Measurements from ENCODE around the gene HIPK4. TPM values are rescaled to one million over a fixed set of nuclear protein-coding genes. Genes with fewer than 3 reads are reported as not detected.

HIPK4 gene
- total and polyA plus RNA-seq, 2 donors, result under 0.01 to 0.07 TPM

DNA sequence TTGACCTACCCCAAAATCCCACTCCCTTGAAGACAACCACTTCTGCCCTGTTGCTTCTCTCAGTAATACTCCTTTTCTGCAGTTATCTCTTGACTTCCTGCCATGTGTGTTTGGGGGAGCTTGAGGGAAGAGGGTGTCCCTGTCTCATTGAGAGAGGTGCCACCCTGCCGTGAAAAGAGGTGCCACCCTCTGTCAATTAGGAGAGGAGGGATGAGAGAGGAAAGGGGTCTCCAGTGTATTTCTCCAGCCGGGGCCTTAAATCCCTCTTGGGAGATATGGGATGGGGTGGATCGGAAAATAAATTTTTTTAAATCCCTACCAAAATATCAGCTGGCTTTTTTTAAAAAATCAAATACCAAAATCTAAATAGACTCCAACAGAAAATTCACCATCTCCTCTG is 25.0 kb downstream of the HIPK4 start:
- Histone ChIP-seq H3K4me1 (ENCODE audit: control insufficient read depth in 2 of 2, insufficient read depth in 2 of 2, low read length in 2 of 2) (peaks cover 0 to 14% of the 10 kb centered on the region in 2 donors), H3K9me3 (ENCODE audit: control insufficient read depth in 2 of 2, insufficient read depth in 1 of 2, low read length in 1 of 2) (no peaks in the 10 kb centered on the region)

DNA sequence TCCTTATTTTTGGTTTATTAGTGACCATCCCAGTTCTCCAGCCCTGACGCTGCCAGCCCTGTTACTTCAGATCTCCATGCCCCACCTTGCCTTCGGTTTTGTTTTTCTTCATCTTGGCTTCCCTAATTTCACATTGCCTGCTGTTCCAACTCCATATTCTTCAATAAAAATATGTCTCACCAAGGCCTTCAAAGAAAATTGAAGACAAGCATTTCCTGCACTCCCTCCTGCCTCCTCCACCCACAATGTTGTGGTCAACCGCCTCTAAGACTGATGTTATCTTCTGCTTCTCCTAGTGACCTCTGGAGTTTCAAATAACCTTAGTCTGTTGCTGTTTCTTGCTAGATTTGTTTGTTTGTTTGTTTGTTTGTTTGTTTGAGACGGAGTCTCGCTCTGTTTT is 26.9 kb downstream of the HIPK4 start:
- H3K4me1 ChIP-seq (ENCODE audit: control insufficient read depth in 2 of 2, insufficient read depth in 2 of 2, low read length in 2 of 2), result peaks cover 0 to 14% of the 10 kb centered on the region in 2 donors
- WGBS, result 51% methylated on average over 5 of the region's 5 CpGs
- H3K9me3 ChIP-seq (ENCODE audit: control insufficient read depth in 2 of 2, insufficient read depth in 1 of 2, low read length in 1 of 2), result no peaks in the 10 kb centered on the region
- no peak overlapping the region for H3K4me3 ChIP-seq (ENCODE audit: low read length in 2 of 2)
- H3K36me3 ChIP-seq (ENCODE audit: control insufficient read depth in 2 of 2, insufficient read depth in 2 of 2, low read length in 1 of 2), result peaks cover 0 to 15% of the 10 kb centered on the region in 2 donors
- no peak overlapping the region for H3K27ac ChIP-seq (ENCODE audit: low read depth in 1 of 2, low read length in 1 of 2)
- H3K27me3 ChIP-seq (ENCODE audit: control insufficient read depth in 2 of 2, insufficient read depth in 1 of 2, low read length in 1 of 2), result no peaks in the 10 kb centered on the region
- DNase-seq (ENCODE audit: low read depth in 6 of 9, low spot score in 9 of 9), result no peak

More for the DNA sequence above, 25.0 kb downstream of the HIPK4 start:
- Histone ChIP-seq H3K27ac (ENCODE audit: low read depth in 1 of 2, low read length in 1 of 2) (no peak overlapping the region), H3K27me3 (ENCODE audit: control insufficient read depth in 2 of 2, insufficient read depth in 1 of 2, low read length in 1 of 2) (no peaks in the 10 kb centered on the region), H3K36me3 (ENCODE audit: control insufficient read depth in 2 of 2, insufficient read depth in 2 of 2, low read length in 1 of 2) (peaks cover 4 to 15% of the 10 kb centered on the region in 2 donors), H3K4me3 (ENCODE audit: low read length in 2 of 2) (no peak overlapping the region)
- 64% methylated on average over 3 of the region's 3 CpGs for WGBS
- peak in 1 of 9 donors; percentile 11 for DNase-seq (ENCODE audit: low read depth in 6 of 9, low spot score in 9 of 9)

DNA sequence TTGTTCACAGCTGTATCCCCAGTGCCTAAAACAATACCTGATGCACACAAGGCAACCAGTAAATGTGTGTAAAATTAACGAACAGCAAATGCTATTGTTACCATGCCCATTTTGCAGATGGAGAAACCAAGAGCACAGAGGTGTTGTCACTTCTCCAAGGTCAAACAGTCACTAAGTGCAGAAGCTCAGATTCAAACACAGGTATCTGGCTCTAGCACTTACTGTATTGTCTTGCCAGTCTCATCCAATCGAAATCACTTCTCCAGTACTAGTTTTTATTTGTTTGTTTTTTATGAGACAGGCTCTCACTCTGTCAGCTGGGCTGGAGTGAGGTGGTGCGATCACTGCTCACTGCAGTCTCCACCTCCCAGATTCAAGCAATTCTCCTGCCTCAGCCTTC is 27.8 kb downstream of the HIPK4 start:
- H3K4me3 ChIP-seq (ENCODE audit: low read length in 2 of 2), result no peak overlapping the region
- DNase-seq (ENCODE audit: low read depth in 6 of 9, low spot score in 9 of 9), result no peak
- H3K36me3 ChIP-seq (ENCODE audit: control insufficient read depth in 2 of 2, insufficient read depth in 2 of 2, low read length in 1 of 2), result peaks cover 0 to 9% of the 10 kb centered on the region in 2 donors
- no peaks in the 10 kb centered on the region for H3K9me3 ChIP-seq (ENCODE audit: control insufficient read depth in 2 of 2, insufficient read depth in 1 of 2, low read length in 1 of 2)
- 99% methylated on average over 3 of the region's 3 CpGs for WGBS
- peaks cover 0 to 14% of the 10 kb centered on the region in 2 donors for H3K4me1 ChIP-seq (ENCODE audit: control insufficient read depth in 2 of 2, insufficient read depth in 2 of 2, low read length in 2 of 2)
- no peaks in the 10 kb centered on the region for H3K27me3 ChIP-seq (ENCODE audit: control insufficient read depth in 2 of 2, insufficient read depth in 1 of 2, low read length in 1 of 2)
- no peak overlapping the region for H3K27ac ChIP-seq (ENCODE audit: low read depth in 1 of 2, low read length in 1 of 2)

DNA sequence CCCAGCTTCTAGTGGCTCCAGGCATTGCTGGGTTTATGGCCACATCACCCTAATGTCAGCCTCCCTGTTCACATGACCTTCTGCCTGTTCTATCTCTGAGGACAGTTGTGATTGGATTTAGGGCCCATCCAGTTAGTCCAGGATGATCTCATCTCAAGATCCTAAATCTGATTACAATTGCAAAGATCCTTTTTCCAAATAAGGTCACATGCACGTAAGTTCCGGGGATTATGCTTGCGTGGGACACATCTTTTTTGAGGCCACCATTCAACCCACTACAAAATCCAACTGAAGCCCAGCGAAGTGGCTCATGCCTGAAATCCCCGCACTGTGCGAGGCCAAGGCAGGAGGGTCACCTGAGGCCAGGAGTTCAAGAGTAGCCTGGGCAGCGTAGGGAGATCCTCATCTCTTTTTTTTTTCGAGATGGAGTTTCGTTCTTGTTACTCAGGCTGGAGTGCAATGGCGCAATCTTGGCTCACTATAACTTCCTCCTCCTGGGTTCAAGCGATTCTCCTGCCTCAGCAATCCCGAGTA is 29.2 kb downstream of the HIPK4 start:
- no peak for DNase-seq (ENCODE audit: low read depth in 6 of 9, low spot score in 9 of 9)
- WGBS, result 96% methylated on average over 12 of the region's 12 CpGs
- Histone ChIP-seq H3K27ac (ENCODE audit: low read depth in 1 of 2, low read length in 1 of 2) (no peak overlapping the region), H3K4me3 (ENCODE audit: low read length in 2 of 2) (no peak overlapping the region), H3K9me3 (ENCODE audit: control insufficient read depth in 2 of 2, insufficient read depth in 1 of 2, low read length in 1 of 2) (no peaks in the 10 kb centered on the region), H3K27me3 (ENCODE audit: control insufficient read depth in 2 of 2, insufficient read depth in 1 of 2, low read length in 1 of 2) (no peaks in the 10 kb centered on the region), H3K36me3 (ENCODE audit: control insufficient read depth in 2 of 2, insufficient read depth in 2 of 2, low read length in 1 of 2) (peaks cover 0 to 3% of the 10 kb centered on the region in 2 donors), H3K4me1 (ENCODE audit: control insufficient read depth in 2 of 2, insufficient read depth in 2 of 2, low read length in 2 of 2) (peaks cover 0 to 8% of the 10 kb centered on the region in 2 donors)

DNA sequence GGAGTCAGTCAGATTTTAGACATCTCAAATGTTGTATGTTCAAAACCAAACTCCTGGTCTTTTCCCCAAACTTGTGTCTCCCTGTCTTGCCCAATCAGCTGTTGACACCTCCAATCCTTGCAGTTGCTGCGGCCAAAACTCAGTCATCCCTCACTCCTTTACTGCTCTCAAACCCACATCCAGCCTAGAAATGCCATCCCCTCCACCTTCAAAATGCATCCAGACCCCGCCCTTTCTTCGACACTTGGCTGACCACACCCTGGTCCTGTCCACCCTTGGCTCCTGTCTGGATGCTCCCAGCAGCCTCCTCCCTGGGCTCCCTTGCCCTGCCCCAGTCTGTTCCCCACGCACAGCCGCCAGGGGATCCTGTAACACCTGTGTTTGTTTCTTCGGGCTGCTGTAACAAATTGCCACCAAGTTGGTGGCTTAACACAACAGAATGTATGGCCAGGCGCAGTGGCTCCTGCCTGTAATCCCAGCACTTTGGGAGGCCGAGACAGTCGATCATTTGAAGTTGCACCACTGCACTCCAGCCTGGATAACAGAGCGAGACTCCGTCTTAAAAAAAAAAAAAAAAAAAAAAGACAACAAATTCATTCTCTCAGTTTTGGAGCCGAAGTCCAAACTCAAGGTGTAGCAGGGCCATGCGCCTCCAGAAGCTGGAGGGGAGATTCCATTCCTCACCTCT is 29.8 kb downstream of the HIPK4 start:
- 99% methylated on average over 13 of the region's 13 CpGs for WGBS
- Histone ChIP-seq H3K27ac (ENCODE audit: low read depth in 1 of 2, low read length in 1 of 2) (no peak overlapping the region), H3K4me3 (ENCODE audit: low read length in 2 of 2) (no peak overlapping the region), H3K9me3 (ENCODE audit: control insufficient read depth in 2 of 2, insufficient read depth in 1 of 2, low read length in 1 of 2) (no peaks in the 10 kb centered on the region), H3K27me3 (ENCODE audit: control insufficient read depth in 2 of 2, insufficient read depth in 1 of 2, low read length in 1 of 2) (no peaks in the 10 kb centered on the region), H3K4me1 (ENCODE audit: control insufficient read depth in 2 of 2, insufficient read depth in 2 of 2, low read length in 2 of 2) (peaks cover 0 to 4% of the 10 kb centered on the region in 2 donors), H3K36me3 (ENCODE audit: control insufficient read depth in 2 of 2, insufficient read depth in 2 of 2, low read length in 1 of 2) (peaks cover 0 to 3% of the 10 kb centered on the region in 2 donors)
- DNase-seq (ENCODE audit: low read depth in 6 of 9, low spot score in 9 of 9), result no peak

DNA sequence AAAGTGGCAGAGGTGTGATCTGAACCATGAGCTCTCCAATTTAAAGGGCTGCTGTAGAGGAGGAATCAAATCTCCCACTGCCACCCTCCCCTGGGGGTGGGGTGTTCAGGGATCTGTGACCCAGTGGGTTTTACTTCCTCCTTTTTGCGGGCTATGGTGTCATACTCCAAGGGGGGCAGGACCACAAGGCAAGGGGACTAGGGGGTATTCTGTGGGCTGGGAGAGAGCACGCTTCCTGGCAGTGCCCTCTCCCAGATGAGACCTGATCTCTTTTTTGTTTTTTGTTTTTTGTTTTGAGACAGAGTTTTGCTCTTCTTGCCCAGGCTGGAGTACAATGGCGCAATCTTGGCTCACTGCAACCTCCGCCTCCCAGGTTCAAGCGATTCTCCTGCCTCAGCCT is 31.2 kb downstream of the HIPK4 start:
- H3K27ac ChIP-seq (ENCODE audit: low read depth in 1 of 2, low read length in 1 of 2), result no peak overlapping the region
- DNase-seq (ENCODE audit: low read depth in 6 of 9, low spot score in 9 of 9), result peak in 1 of 9 donors; percentile 22
- WGBS, result 64% methylated on average over 5 of the region's 5 CpGs
- no peaks in the 10 kb centered on the region for H3K4me1 ChIP-seq (ENCODE audit: control insufficient read depth in 2 of 2, insufficient read depth in 2 of 2, low read length in 2 of 2)
- H3K27me3 ChIP-seq (ENCODE audit: control insufficient read depth in 2 of 2, insufficient read depth in 1 of 2, low read length in 1 of 2), result no peaks in the 10 kb centered on the region
- H3K36me3 ChIP-seq (ENCODE audit: control insufficient read depth in 2 of 2, insufficient read depth in 2 of 2, low read length in 1 of 2), result peaks cover 0 to 3% of the 10 kb centered on the region in 2 donors
- no peak overlapping the region for H3K4me3 ChIP-seq (ENCODE audit: low read length in 2 of 2)
- no peaks in the 10 kb centered on the region for H3K9me3 ChIP-seq (ENCODE audit: control insufficient read depth in 2 of 2, insufficient read depth in 1 of 2, low read length in 1 of 2)

DNA sequence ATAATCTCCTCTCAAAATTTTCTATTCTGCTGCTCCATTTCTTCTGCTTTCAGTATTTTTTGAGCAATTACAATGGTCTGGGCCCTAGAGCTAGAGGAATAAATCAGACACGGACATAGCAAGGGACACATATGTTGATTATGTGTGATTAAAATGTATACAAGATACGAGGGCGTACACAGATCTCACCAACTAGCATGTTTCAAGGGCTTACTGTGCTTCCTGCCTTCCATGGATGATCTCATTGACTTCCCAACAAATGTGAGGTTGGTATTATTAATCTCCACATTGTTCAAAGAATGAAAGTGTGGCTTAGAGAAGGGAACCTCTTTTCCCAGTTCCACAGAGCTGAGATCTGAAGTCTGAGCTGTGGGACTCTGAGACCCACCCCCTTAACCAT is 32.3 kb downstream of the HIPK4 start:
- peaks cover 0 to 3% of the 10 kb centered on the region in 2 donors for H3K36me3 ChIP-seq (ENCODE audit: control insufficient read depth in 2 of 2, insufficient read depth in 2 of 2, low read length in 1 of 2)
- H3K4me1 ChIP-seq (ENCODE audit: control insufficient read depth in 2 of 2, insufficient read depth in 2 of 2, low read length in 2 of 2), result no peaks in the 10 kb centered on the region
- H3K9me3 ChIP-seq (ENCODE audit: control insufficient read depth in 2 of 2, insufficient read depth in 1 of 2, low read length in 1 of 2), result no peaks in the 10 kb centered on the region
- H3K4me3 ChIP-seq (ENCODE audit: low read length in 2 of 2), result no peak overlapping the region
- DNase-seq (ENCODE audit: low read depth in 6 of 9, low spot score in 9 of 9), result no peak
- 98% methylated on average over 3 of the region's 3 CpGs for WGBS
- H3K27me3 ChIP-seq (ENCODE audit: control insufficient read depth in 2 of 2, insufficient read depth in 1 of 2, low read length in 1 of 2), result no peaks in the 10 kb centered on the region
- H3K27ac ChIP-seq (ENCODE audit: low read depth in 1 of 2, low read length in 1 of 2), result no peak overlapping the region

DNA sequence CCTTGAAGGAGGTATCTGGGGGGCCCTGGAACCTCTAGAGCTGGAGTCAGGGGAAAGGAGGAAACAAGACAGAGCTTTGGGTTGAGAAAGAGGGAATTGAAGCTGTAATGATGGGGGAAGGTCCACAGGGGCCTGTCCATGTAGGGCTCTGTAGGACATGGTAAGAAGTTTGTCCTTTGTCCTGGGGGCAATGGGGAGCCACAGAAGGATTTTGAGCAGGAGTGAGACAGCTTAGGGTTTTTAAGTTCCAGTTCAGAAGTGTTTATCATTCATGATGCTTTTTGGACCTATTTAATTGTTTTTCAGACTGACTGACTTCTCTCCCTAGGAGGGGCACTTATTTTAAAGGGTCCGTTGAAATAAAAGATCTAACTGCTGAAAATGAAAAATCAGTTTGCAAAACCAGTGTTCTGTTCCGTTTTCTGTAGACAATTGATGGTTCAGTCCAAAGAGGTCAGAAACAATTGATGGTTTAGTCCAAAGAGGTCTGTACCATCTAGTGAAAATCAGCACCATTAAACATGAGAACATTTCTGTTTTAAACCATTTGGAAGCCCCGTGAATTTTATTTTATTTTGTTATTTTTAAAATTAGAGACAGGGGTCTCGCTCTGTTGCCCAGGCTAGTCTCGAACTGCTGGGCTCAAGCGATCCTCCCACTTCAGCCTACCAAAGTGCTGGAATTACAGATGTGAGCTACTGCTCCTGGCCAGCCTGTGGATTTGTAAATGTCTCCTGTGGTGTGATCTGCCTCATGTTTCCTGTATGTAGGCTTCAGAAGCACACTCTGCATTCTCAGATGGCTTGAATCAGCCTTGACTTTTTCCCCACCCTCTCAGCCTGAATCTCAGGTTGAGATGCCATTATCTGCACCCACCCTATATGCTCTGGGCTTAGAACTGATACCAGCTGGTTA is 33.0 kb downstream of the HIPK4 start:
- H3K4me1 ChIP-seq (ENCODE audit: control insufficient read depth in 2 of 2, insufficient read depth in 2 of 2, low read length in 2 of 2), result no peaks in the 10 kb centered on the region
- H3K9me3 ChIP-seq (ENCODE audit: control insufficient read depth in 2 of 2, insufficient read depth in 1 of 2, low read length in 1 of 2), result no peaks in the 10 kb centered on the region
- H3K4me3 ChIP-seq (ENCODE audit: low read length in 2 of 2), result no peak overlapping the region
- 97% methylated on average over 6 of the region's 6 CpGs for WGBS
- H3K27ac ChIP-seq (ENCODE audit: low read depth in 1 of 2, low read length in 1 of 2), result no peak overlapping the region
- H3K27me3 ChIP-seq (ENCODE audit: control insufficient read depth in 2 of 2, insufficient read depth in 1 of 2, low read length in 1 of 2), result no peaks in the 10 kb centered on the region
- DNase-seq (ENCODE audit: low read depth in 6 of 9, low spot score in 9 of 9), result no peak
- peaks cover 0 to under 1% of the 10 kb centered on the region in 2 donors for H3K36me3 ChIP-seq (ENCODE audit: control insufficient read depth in 2 of 2, insufficient read depth in 2 of 2, low read length in 1 of 2)
